Hepatocyte (in vitro differentiated cells): ENCODE measurements around the gene MMP28.

Source experiments
- EZH2 ChIP-seq: fragments of 200-600 bp; sonication (generic); IDR thresholded peaks from 2 replicates; pipeline ENCODE4 v1.6.1; 2016; ENCODE audit warnings: antibody characterized with exemption, mild to moderate bottlenecking, borderline replicate concordance
- TF ChIP-seq, protein P1 (sequence below): fragments of 200-600 bp; sonication (generic); IDR thresholded peaks from 2 replicates; pipeline ENCODE4 v1.5.1; 2016; ENCODE audit warnings: antibody characterized with exemption, mild to moderate bottlenecking; ENCODE audit not compliant: poor library complexity

DNA sequence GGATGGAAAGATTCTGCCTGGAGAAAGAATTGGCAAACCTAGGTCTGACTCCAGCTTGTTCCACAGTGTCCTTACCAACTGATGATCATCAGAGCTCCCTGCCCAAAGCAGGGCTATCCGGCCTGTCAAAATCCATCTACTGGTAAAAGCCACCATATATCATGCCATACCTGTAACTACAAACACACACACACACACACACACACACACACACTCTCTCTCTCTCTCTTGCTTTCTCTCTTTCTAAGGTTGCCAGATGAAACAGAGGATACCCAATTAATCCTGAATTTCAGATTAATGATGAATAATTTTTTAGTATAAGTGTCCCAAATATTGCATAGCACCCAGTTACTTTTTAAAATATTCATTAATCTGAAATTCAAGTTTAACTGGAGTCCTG is 1.5 kb upstream of the MMP28 start:
- no peak for TF ChIP-seq EZH2
- TF ChIP-seq, protein P1, sequence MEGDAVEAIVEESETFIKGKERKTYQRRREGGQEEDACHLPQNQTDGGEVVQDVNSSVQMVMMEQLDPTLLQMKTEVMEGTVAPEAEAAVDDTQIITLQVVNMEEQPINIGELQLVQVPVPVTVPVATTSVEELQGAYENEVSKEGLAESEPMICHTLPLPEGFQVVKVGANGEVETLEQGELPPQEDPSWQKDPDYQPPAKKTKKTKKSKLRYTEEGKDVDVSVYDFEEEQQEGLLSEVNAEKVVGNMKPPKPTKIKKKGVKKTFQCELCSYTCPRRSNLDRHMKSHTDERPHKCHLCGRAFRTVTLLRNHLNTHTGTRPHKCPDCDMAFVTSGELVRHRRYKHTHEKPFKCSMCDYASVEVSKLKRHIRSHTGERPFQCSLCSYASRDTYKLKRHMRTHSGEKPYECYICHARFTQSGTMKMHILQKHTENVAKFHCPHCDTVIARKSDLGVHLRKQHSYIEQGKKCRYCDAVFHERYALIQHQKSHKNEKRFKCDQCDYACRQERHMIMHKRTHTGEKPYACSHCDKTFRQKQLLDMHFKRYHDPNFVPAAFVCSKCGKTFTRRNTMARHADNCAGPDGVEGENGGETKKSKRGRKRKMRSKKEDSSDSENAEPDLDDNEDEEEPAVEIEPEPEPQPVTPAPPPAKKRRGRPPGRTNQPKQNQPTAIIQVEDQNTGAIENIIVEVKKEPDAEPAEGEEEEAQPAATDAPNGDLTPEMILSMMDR = no peak
